Measurements from ENCODE around the gene ACKR2. TPM values are rescaled to one million over a fixed set of nuclear protein-coding genes. Genes with fewer than 3 reads are reported as not detected.

ACKR2 gene
- polyA plus RNA-seq, 1 of the 3 experiments (the other 2 are of a cell fraction) = 0.10 TPM

GRCh38 chr3:42877881-42878280, 68.6 kb downstream of the ACKR2 start:
- no peaks in the 10 kb centered on the region for H3K9me3 ChIP-seq

GRCh38 chr3:42880183-42880582, 70.9 kb downstream of the ACKR2 start:
- no peak for DNase-seq
- TF ChIP-seq NRF1 (IDR thresholded peaks at IDR 0.05; ENCODE audit: low read depth, low read length) (no peak), GABPA (IDR thresholded peaks at IDR 0.05; ENCODE audit: low read depth) (no peak), YY1 (IDR thresholded peaks at IDR 0.05; ENCODE audit: low read depth) (no peak), EP300 (IDR thresholded peaks at IDR 0.05; ENCODE audit: borderline replicate concordance in 1 of 2, low read depth in 1 of 2, low read length in 1 of 2) (no peak), GATA2 (CRISPR knock-in tag; IDR thresholded peaks at IDR 0.05) (no peak), SMC3 (IDR thresholded peaks at IDR 0.05; ENCODE audit: low read depth, low read length) (no peak), MEF2A (IDR thresholded peaks at IDR 0.05; ENCODE audit: borderline replicate concordance, low read depth) (no peak), TCF12 (IDR thresholded peaks at IDR 0.05) (no peak), TAF1 (IDR thresholded peaks at IDR 0.05; ENCODE audit: borderline replicate concordance, low read depth, low read length) (no peak), ELF1 (IDR thresholded peaks at IDR 0.05) (no peak), SIN3A (IDR thresholded peaks at IDR 0.05; ENCODE audit: borderline replicate concordance, low read depth, low read length) (no peak)
- TF ChIP-seq, protein P1, sequence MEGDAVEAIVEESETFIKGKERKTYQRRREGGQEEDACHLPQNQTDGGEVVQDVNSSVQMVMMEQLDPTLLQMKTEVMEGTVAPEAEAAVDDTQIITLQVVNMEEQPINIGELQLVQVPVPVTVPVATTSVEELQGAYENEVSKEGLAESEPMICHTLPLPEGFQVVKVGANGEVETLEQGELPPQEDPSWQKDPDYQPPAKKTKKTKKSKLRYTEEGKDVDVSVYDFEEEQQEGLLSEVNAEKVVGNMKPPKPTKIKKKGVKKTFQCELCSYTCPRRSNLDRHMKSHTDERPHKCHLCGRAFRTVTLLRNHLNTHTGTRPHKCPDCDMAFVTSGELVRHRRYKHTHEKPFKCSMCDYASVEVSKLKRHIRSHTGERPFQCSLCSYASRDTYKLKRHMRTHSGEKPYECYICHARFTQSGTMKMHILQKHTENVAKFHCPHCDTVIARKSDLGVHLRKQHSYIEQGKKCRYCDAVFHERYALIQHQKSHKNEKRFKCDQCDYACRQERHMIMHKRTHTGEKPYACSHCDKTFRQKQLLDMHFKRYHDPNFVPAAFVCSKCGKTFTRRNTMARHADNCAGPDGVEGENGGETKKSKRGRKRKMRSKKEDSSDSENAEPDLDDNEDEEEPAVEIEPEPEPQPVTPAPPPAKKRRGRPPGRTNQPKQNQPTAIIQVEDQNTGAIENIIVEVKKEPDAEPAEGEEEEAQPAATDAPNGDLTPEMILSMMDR (IDR thresholded peaks at IDR 0.05) = no peak
- TF ChIP-seq, protein P2, sequence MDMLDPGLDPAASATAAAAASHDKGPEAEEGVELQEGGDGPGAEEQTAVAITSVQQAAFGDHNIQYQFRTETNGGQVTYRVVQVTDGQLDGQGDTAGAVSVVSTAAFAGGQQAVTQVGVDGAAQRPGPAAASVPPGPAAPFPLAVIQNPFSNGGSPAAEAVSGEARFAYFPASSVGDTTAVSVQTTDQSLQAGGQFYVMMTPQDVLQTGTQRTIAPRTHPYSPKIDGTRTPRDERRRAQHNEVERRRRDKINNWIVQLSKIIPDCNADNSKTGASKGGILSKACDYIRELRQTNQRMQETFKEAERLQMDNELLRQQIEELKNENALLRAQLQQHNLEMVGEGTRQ (IDR thresholded peaks at IDR 0.05; ENCODE audit: borderline replicate concordance, low read depth, low read length) = no peak
- H3K27me3 ChIP-seq (ENCODE audit: insufficient read depth) = no peaks in the 10 kb centered on the region; the same call in 1 of the 2 replicates
- no peaks in the 10 kb centered on the region for H3K36me3 ChIP-seq (replicated peaks in 1 of 2; ENCODE audit: control insufficient read depth in 1 of 2, insufficient read depth in 2 of 2, low read length in 1 of 2)
- no peak overlapping the region; the same call in 1 of the 2 replicates for H2AFZ ChIP-seq (ENCODE audit: low read depth)
- POLR2A ChIA-PET = no interaction called here
- peaks cover 0 to 10% of the 10 kb centered on the region in 2 experiments; a peak in 1 of 4 replicates for H3K4me1 ChIP-seq (ENCODE audit: control insufficient read depth in 1 of 2, insufficient read depth in 2 of 2, low read depth in 1 of 2, low read length in 1 of 2)
- CTCF ChIA-PET = interaction anchor here (3.5 to 3.7 kb wide), 2 partner anchors 41 to 49 kb away, joined by 21 to 31 read pairs; no protein-coding TSS in a partner anchor
- no peaks in the 10 kb centered on the region for H3K79me2 ChIP-seq (ENCODE audit: insufficient read depth)
- no peaks in the 10 kb centered on the region for H4K20me1 ChIP-seq (ENCODE audit: insufficient read depth)
- H3K9ac ChIP-seq = no peak overlapping the region
- peaks cover 5% of the 10 kb centered on the region for H3F3A ChIP-seq (replicated peaks; ENCODE audit: insufficient read depth)
- WGBS (ENCODE audit: low lambda C conversion rate) = 96% methylated on average over 9 of the region's 9 CpGs
- H3K9me3 ChIP-seq = no peaks in the 10 kb centered on the region
- peak overlapping the region; percentile 76; the same call in 1 of the 2 replicates for H3K4me2 ChIP-seq
- H3K4me3 ChIP-seq (ENCODE audit: low read depth in 2 of 2, low read length in 1 of 2) = peak overlapping the region in 1 of 2 experiments; percentile 57; a peak in 1 of 4 replicates
- no peak overlapping the region for H3K27ac ChIP-seq (ENCODE audit: low read depth in 2 of 2, low read length in 1 of 2)
- no peaks in the 10 kb centered on the region for H3K9me2 ChIP-seq

More at GRCh38 chr3:42877881-42878280, 68.6 kb downstream of the ACKR2 start:
- Histone ChIP-seq H3K27me3 (ENCODE audit: insufficient read depth) (no peaks in the 10 kb centered on the region; the same call in 1 of the 2 replicates), H3K4me2 (no peak overlapping the region), H3K4me3 (ENCODE audit: low read depth in 2 of 2, low read length in 1 of 2) (no peak overlapping the region), H3K9ac (no peak overlapping the region), H3K36me3 (replicated peaks in 1 of 2; ENCODE audit: control insufficient read depth in 1 of 2, insufficient read depth in 2 of 2, low read length in 1 of 2) (no peaks in the 10 kb centered on the region), H3K79me2 (ENCODE audit: insufficient read depth) (no peaks in the 10 kb centered on the region), H4K20me1 (ENCODE audit: insufficient read depth) (no peaks in the 10 kb centered on the region), H3K4me1 (ENCODE audit: control insufficient read depth in 1 of 2, insufficient read depth in 2 of 2, low read depth in 1 of 2, low read length in 1 of 2) (peaks cover 0 to 10% of the 10 kb centered on the region in 2 experiments; a peak in 1 of 4 replicates), H3K9me2 (no peaks in the 10 kb centered on the region), H3F3A (replicated peaks; ENCODE audit: insufficient read depth) (peaks cover 5% of the 10 kb centered on the region), H2AFZ (ENCODE audit: low read depth) (no peak overlapping the region), H3K27ac (ENCODE audit: low read depth in 2 of 2, low read length in 1 of 2) (no peak overlapping the region)
- DNase-seq = no peak
- ChIA-PET POLR2A (interaction anchor here (0.7 kb wide), 1 partner anchor 29 kb away, joined by 3 read pairs; no protein-coding TSS in a partner anchor), CTCF (interaction anchor here (1.0 to 8.2 kb wide), 6 partner anchors 36 to 122 kb away, joined by 3 to 34 read pairs (median 12); no protein-coding TSS in a partner anchor)
- 50% methylated on average over 2 of the region's 2 CpGs for WGBS (ENCODE audit: low lambda C conversion rate)
- TF ChIP-seq JUND (IDR thresholded peaks at IDR 0.05) (no peak), SMC3 (IDR thresholded peaks at IDR 0.05; ENCODE audit: low read depth, low read length) (no peak), PBX3 (IDR thresholded peaks at IDR 0.05) (no peak), TCF12 (IDR thresholded peaks at IDR 0.05) (no peak), FOSL2 (IDR thresholded peaks at IDR 0.05; ENCODE audit: borderline replicate concordance, low read depth) (no peak), CHD2 (IDR thresholded peaks at IDR 0.05; ENCODE audit: low read length, partially characterized antibody) (no peak), ELF1 (IDR thresholded peaks at IDR 0.05) (no peak)
- TF ChIP-seq, protein P1 (IDR thresholded peaks at IDR 0.05) = no peak
